Upper lobe of left lung (tissue), 6 donors: Measurements from ENCODE around the gene ABAT. TPM values are rescaled to one million over a fixed set of nuclear protein-coding genes. Genes with fewer than 3 reads are reported as not detected.

Experiments
- ATAC-seq, 2 donors: fragments of 200-7000 bp; cut with Tn5 transposase; one replicate each; pipeline ENCODE4 v1.9.1; 2022; ENCODE audit warnings: mild to moderate bottlenecking in 2 of 2, moderate library complexity in 2 of 2; ENCODE audit not compliant: low FRiP score in 2 of 2
- DNase-seq, 2 donors: peaks; one replicate each; pipeline ENCODE4 v3.0.0-alpha.2; 2019 to 2020
- H3K27ac ChIP-seq, 4 donors: fragments of 200-600 bp; sonication (generic); one replicate each; pipeline ENCODE4 v1.5.1; 2016 to 2019
- H3K27me3 ChIP-seq, 4 donors: fragments of 200-600 bp; sonication (generic); one replicate each; pipeline ENCODE4 v1.5.1; 2017 to 2019
- H3K36me3 ChIP-seq, 4 donors: fragments of 200-600 bp; sonication (generic); one replicate each; pipeline ENCODE4 v1.5.1; 2016 to 2019
- H3K4me1 ChIP-seq, 4 donors: fragments of 200-600 bp; sonication (generic); one replicate each; pipeline ENCODE4 v1.5.1; 2018 to 2019
- H3K4me3 ChIP-seq, 4 donors: fragments of 200-600 bp; sonication (generic); one replicate each; pipeline ENCODE4 v1.5.1; 2017 to 2019; ENCODE audit warnings: mild to moderate bottlenecking in 2 of 4, moderate library complexity in 1 of 4
- H3K9me3 ChIP-seq, 4 donors: fragments of 200-600 bp; sonication (generic); one replicate each; pipeline ENCODE4 v1.5.1; 2018 to 2019
- EP300 ChIP-seq, 4 donors: sonication (generic); formaldehyde crosslinking; IDR thresholded peaks; one replicate each; pipeline ENCODE4 v1.5.1; 2017; ENCODE audit warnings: antibody characterized with exemption in 4 of 4, control low read depth in 2 of 4
- POLR2A ChIP-seq, 4 donors: fragments of 450-650 bp; IDR thresholded peaks; one replicate each; pipeline ENCODE4 v1.5.1; 2016 to 2017; ENCODE audit warnings: antibody characterized with exemption in 4 of 4, mild to moderate bottlenecking in 2 of 4
- POLR2AphosphoS5 ChIP-seq, 2 donors: sonication (generic); formaldehyde crosslinking; IDR thresholded peaks; one replicate each; pipeline ENCODE4 v1.5.1; 2017; ENCODE audit warnings: antibody characterized with exemption in 2 of 2
- WGBS, 2 donors: methylation state at CpG; one replicate each; pipeline ENCODE4 v1.1.5; 2017 to 2018; 5-methylcytosine and 5-hydroxymethylcytosine counted together
- total RNA-seq, 6 donors: library from RNA; depleted of rRNA in 4 of 6; stranded (reverse); fragments of >200 nt in 4 of 6; gene quantifications; one replicate each; pipeline versions ENCODE4 v1.1.0 to v1.2.1, GENCODE V29; 2016 to 2021
- TF ChIP-seq, protein P1 (sequence below), 6 experiments: fragments of 450-650 bp in 4 of 6; fragments of 200-600 bp in 2 of 6; sonication (generic) in 2 of 6; IDR thresholded peaks; one replicate each; pipeline ENCODE4 v1.5.1; 2016 to 2019; ENCODE audit warnings: antibody characterized with exemption in 6 of 6
- donor health status: DM: no; HTN: no; CAD: no; lungs with moderate emphysema.
- donor health status: DM: no; HTN: yes; CAD: no; lungs with severe emphysema.

The ABAT gene
- total RNA-seq, 6 donors from 2014 or later = 4.7 to 22.0 (median 9.1) TPM

GRCh38 chr16:8753416-8754054 is 79.1 kb downstream of the ABAT start:
- Histone ChIP-seq H3K4me3 (no peak overlapping the region), H3K36me3 (no peaks in the 10 kb centered on the region), H3K27me3 (no peaks in the 10 kb centered on the region), H3K4me1 (no peaks in the 10 kb centered on the region), H3K9me3 (no peaks in the 10 kb centered on the region), H3K27ac (no peak overlapping the region)
- WGBS, 2 donors = 72 to 79% methylated on average over 9 of the region's 9 CpGs
- TF ChIP-seq POLR2AphosphoS5 (IDR thresholded peaks at IDR 0.05) = no peak
- TF ChIP-seq, protein P1, sequence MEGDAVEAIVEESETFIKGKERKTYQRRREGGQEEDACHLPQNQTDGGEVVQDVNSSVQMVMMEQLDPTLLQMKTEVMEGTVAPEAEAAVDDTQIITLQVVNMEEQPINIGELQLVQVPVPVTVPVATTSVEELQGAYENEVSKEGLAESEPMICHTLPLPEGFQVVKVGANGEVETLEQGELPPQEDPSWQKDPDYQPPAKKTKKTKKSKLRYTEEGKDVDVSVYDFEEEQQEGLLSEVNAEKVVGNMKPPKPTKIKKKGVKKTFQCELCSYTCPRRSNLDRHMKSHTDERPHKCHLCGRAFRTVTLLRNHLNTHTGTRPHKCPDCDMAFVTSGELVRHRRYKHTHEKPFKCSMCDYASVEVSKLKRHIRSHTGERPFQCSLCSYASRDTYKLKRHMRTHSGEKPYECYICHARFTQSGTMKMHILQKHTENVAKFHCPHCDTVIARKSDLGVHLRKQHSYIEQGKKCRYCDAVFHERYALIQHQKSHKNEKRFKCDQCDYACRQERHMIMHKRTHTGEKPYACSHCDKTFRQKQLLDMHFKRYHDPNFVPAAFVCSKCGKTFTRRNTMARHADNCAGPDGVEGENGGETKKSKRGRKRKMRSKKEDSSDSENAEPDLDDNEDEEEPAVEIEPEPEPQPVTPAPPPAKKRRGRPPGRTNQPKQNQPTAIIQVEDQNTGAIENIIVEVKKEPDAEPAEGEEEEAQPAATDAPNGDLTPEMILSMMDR (IDR thresholded peaks at IDR 0.05) = no peak
- no peak for TF ChIP-seq POLR2A (IDR thresholded peaks at IDR 0.05)
- TF ChIP-seq EP300 (IDR thresholded peaks at IDR 0.05) = no peak
- no peak for ATAC-seq
- no peak for DNase-seq

GRCh38 chr16:8756755-8757154 is 82.3 kb downstream of the ABAT start:
- no peak for TF ChIP-seq POLR2A (IDR thresholded peaks at IDR 0.05)
- TF ChIP-seq, protein P1 (IDR thresholded peaks at IDR 0.05) = no peak
- no peak for TF ChIP-seq EP300 (IDR thresholded peaks at IDR 0.05)
- TF ChIP-seq POLR2AphosphoS5 (IDR thresholded peaks at IDR 0.05) = no peak
- Histone ChIP-seq H3K27me3 (no peaks in the 10 kb centered on the region), H3K4me3 (no peak overlapping the region), H3K27ac (no peak overlapping the region), H3K4me1 (no peaks in the 10 kb centered on the region), H3K36me3 (no peaks in the 10 kb centered on the region), H3K9me3 (no peaks in the 10 kb centered on the region)
- DNase-seq (no peak), ATAC-seq (no peak)
- 84 to 95% methylated on average over 5 of the region's 5 CpGs for WGBS, 2 donors

- TF ChIP-seq POLR2A (IDR thresholded peaks at IDR 0.05) (no peak), POLR2AphosphoS5 (IDR thresholded peaks at IDR 0.05) (no peak), EP300 (IDR thresholded peaks at IDR 0.05) (no peak)
- TF ChIP-seq, protein P1 (IDR thresholded peaks at IDR 0.05) = no peak
- 89 to 92% methylated on average over 6 of the region's 6 CpGs for WGBS, 2 donors
- Histone ChIP-seq H3K27ac (no peak overlapping the region), H3K9me3 (no peaks in the 10 kb centered on the region), H3K36me3 (no peaks in the 10 kb centered on the region), H3K4me1 (no peaks in the 10 kb centered on the region), H3K27me3 (no peaks in the 10 kb centered on the region), H3K4me3 (no peak overlapping the region)
- ATAC-seq (no peak), DNase-seq (no peak)
These were observed 83.6 kb downstream of the ABAT start for GRCh38 chr16:8758022-8758421.

DNA sequence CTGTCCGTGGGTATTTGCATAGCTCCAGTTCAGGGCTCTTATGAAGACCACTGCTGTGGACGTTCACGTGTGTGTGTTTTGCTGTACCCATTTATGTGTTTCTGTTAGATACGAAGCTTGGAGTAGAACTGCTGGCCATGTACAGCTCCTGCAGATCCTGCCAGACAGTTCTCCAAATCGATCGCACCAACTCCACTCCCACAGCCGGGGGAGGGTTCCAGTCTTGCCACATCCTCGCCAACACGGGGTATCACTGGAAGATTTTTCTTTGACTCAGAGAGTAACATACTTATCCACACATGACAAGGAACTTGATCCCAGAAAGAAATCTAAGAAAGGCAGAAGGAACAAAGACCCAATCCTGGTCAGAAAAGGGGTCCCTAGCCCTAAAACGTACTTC is 85.6 kb downstream of the ABAT start:
- DNase-seq (no peak), ATAC-seq (no peak)
- H3K36me3 ChIP-seq = no peaks in the 10 kb centered on the region
- TF ChIP-seq, protein P1 (IDR thresholded peaks at IDR 0.05) = no peak
- TF ChIP-seq POLR2AphosphoS5 (IDR thresholded peaks at IDR 0.05) (no peak), POLR2A (IDR thresholded peaks at IDR 0.05) (no peak), EP300 (IDR thresholded peaks at IDR 0.05) (no peak)
- H3K27ac ChIP-seq = no peak overlapping the region
- WGBS, 2 donors = 88 to 92% methylated on average over 10 of the region's 10 CpGs
- no peak overlapping the region for H3K4me3 ChIP-seq
- H3K9me3 ChIP-seq = no peaks in the 10 kb centered on the region
- H3K4me1 ChIP-seq = no peaks in the 10 kb centered on the region
- H3K27me3 ChIP-seq = no peaks in the 10 kb centered on the region

DNA sequence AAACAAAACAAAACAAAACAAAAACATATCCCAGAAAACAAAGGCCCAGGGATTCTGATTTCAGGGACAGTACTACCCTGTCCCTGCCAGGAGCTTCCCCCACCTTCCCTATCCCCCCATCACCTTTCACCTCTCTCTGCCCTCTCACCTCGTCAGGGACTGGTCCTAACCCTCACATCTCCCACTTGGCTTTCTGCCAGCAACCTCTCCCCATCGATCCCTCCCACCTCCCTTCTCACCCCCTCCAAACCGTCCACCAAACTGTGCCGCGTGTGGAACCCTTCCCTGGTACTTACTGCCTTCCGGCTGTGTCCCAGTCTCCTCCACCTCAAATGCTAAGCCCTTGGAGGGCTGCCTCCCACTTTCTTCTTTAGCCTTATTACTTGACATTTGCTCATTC is 86.7 kb downstream of the ABAT start:
- TF ChIP-seq POLR2AphosphoS5 (IDR thresholded peaks at IDR 0.05) (no peak), POLR2A (IDR thresholded peaks at IDR 0.05) (no peak), EP300 (IDR thresholded peaks at IDR 0.05) (no peak)
- TF ChIP-seq, protein P1 (IDR thresholded peaks at IDR 0.05) = no peak
- ATAC-seq (no peak), DNase-seq (no peak)
- Histone ChIP-seq H3K36me3 (no peaks in the 10 kb centered on the region), H3K9me3 (no peaks in the 10 kb centered on the region), H3K4me3 (no peak overlapping the region), H3K27ac (no peak overlapping the region), H3K4me1 (no peaks in the 10 kb centered on the region), H3K27me3 (no peaks in the 10 kb centered on the region)
- 84 to 88% methylated on average over 6 of the region's 6 CpGs for WGBS, 2 donors
